ENCODE results near the gene CDH12.

DNA sequence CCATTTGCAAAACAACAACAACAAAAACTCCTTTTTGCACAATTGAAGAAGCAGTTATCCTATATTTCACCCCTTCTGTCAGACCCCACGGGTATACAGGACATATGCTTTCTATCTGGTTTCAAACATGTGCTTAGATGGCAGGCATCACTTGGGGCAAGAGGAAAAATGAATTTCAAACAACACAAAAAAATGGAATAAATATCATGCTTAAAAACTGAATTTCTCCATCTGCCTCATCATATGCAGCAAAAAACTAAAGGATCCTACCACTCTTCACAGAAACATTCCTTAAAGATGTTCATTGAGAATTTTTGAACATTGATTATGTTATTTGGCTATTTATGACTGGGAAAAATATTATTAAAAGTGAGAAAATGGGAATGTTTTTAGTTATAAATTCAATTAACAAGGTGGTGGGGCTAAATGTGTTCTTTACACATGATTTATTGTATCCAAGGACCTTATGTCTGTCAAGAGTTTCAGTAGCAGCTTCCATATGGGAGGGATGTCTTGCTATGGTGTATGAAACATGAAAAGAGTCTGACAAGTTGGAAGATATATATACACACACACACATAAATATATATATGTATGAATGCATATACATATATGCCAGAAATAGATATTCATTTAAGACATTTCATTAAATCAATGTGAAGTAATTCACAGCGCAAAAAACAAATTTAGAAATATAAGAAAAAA lies 358.0 kb downstream of the CDH12 start:
- TF ChIP-seq POLR2AphosphoS5 (IDR thresholded peaks at IDR 0.05; ENCODE audit: low read depth, low read length) = no peak
- no peak for TF ChIP-seq POLR2A (IDR thresholded peaks at IDR 0.05; ENCODE audit: low read depth, low read length)

Measured in GM12892 (cell line).